ENCODE results near the gene AGPAT4.

- TF ChIP-seq CTCF (IDR thresholded peaks at IDR 0.05; ENCODE audit: low read length) (no peak), EZH2 (IDR thresholded peaks at IDR 0.05; ENCODE audit: borderline replicate concordance, low read length) (no peak)
Measured at GRCh38 chr6:161272635-161273273, 1.1 kb downstream of the AGPAT4 start.

Measured in OCI-LY1 (cell line).